ENCODE results near the gene ADAMTSL3. TPM values are rescaled to one million over a fixed set of nuclear protein-coding genes. Genes with fewer than 3 reads are reported as not detected.

Gene ADAMTSL3
- total RNA-seq, 1 donor from 2014 or later = 0.64 TPM

DNA sequence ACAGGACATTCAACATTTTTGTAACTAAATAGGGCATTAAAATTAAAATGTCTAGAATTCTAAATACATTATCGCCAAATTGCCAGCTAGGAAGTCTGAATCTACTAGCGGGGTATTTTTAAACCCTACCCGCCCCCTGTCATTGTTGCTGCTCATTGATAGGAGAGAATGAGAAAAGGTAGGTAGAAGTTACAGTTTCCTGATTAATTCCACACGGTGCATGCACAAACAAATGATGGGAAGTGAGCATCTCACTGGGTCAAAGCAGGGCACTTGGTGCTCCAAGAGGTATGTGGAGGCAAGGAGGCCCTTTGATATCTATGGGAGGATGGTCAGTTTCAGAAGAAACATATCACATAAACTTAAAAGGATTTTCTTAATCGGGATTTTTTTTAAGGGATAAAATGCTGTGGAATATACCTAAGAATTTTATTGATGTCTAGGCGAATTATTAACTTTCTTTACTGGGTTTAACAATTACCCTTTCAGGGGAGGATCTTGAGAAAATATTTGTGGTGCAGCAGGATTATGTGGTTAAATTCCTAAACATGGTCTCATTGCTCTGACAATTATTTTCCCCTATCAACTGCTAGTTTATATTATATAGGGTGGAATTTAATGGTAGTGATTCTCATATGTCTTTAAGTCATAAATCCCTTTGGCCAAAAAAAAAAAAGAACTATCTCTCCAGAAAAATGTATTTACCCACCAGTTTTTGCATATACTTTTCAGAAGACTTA lies 345.6 kb downstream of the ADAMTSL3 start:
- TF ChIP-seq, protein P1, sequence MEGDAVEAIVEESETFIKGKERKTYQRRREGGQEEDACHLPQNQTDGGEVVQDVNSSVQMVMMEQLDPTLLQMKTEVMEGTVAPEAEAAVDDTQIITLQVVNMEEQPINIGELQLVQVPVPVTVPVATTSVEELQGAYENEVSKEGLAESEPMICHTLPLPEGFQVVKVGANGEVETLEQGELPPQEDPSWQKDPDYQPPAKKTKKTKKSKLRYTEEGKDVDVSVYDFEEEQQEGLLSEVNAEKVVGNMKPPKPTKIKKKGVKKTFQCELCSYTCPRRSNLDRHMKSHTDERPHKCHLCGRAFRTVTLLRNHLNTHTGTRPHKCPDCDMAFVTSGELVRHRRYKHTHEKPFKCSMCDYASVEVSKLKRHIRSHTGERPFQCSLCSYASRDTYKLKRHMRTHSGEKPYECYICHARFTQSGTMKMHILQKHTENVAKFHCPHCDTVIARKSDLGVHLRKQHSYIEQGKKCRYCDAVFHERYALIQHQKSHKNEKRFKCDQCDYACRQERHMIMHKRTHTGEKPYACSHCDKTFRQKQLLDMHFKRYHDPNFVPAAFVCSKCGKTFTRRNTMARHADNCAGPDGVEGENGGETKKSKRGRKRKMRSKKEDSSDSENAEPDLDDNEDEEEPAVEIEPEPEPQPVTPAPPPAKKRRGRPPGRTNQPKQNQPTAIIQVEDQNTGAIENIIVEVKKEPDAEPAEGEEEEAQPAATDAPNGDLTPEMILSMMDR (IDR thresholded peaks at IDR 0.05; ENCODE audit: unreplicated experiment) = no peak
- H3K4me3 Mint-ChIP-seq (ENCODE audit: unreplicated experiment) = no peak overlapping the region
- H3K9me3 Mint-ChIP-seq (ENCODE audit: unreplicated experiment) = no peaks in the 10 kb centered on the region
- DNase-seq (ENCODE audit: low spot score) = no peak
- no peaks in the 10 kb centered on the region for H3K4me1 Mint-ChIP-seq (ENCODE audit: unreplicated experiment)
- no peak overlapping the region for H3K27ac Mint-ChIP-seq (ENCODE audit: unreplicated experiment)
- no peaks in the 10 kb centered on the region for H3K36me3 Mint-ChIP-seq (ENCODE audit: low read depth, unreplicated experiment)
- H3K27me3 Mint-ChIP-seq (ENCODE audit: unreplicated experiment) = no peaks in the 10 kb centered on the region

DNA sequence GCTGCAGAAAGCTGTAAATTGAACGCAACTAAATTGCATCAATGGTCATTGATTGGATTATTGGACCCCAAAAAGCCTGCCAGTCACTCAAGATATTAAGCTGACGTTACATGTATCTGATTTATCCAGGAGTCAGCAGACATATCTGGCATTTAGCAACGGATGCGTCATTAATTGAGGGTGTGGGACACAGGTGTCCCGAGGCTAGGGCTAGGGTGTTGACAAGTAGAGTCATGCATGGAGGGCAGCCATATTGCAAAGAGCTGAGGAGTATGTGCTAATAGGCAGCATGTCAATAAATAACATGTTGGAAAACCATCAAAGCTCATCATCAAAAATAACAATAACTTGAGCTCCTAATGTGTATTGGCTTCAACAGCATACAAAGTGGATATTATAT lies 347.1 kb downstream of the ADAMTSL3 start:
- no peaks in the 10 kb centered on the region for H3K9me3 Mint-ChIP-seq (ENCODE audit: unreplicated experiment)
- no peak overlapping the region for H3K4me3 Mint-ChIP-seq (ENCODE audit: unreplicated experiment)
- no peaks in the 10 kb centered on the region for H3K27me3 Mint-ChIP-seq (ENCODE audit: unreplicated experiment)
- H3K27ac Mint-ChIP-seq (ENCODE audit: unreplicated experiment) = no peak overlapping the region
- no peak for DNase-seq (ENCODE audit: low spot score)
- TF ChIP-seq, protein P1 (IDR thresholded peaks at IDR 0.05; ENCODE audit: unreplicated experiment) = no peak
- H3K4me1 Mint-ChIP-seq (ENCODE audit: unreplicated experiment) = no peaks in the 10 kb centered on the region
- no peaks in the 10 kb centered on the region for H3K36me3 Mint-ChIP-seq (ENCODE audit: low read depth, unreplicated experiment)

DNA sequence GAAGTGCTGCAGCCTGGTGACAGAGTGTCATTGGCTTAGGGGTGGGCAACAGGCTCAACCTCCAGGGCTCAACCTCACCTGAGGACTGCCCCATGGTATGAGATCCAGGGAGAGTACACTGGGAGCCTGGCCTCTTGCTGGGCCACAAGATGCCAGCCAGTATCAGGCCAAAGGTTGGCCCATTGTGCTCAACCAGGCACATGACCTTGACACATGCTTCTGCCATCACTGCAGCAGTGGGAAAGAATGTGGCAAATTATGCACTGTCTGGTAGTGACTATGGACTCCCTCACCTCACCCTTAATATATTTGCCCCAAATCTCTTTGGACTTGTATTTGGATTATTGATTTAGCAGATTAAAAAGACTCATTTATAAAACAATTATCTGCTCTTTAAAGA lies 347.7 kb downstream of the ADAMTSL3 start:
- Mint-ChIP-seq H3K36me3 (ENCODE audit: low read depth, unreplicated experiment) (no peaks in the 10 kb centered on the region), H3K27me3 (ENCODE audit: unreplicated experiment) (no peaks in the 10 kb centered on the region), H3K9me3 (ENCODE audit: unreplicated experiment) (no peaks in the 10 kb centered on the region), H3K27ac (ENCODE audit: unreplicated experiment) (no peak overlapping the region), H3K4me3 (ENCODE audit: unreplicated experiment) (no peak overlapping the region), H3K4me1 (ENCODE audit: unreplicated experiment) (no peaks in the 10 kb centered on the region)
- TF ChIP-seq, protein P1 (IDR thresholded peaks at IDR 0.05; ENCODE audit: unreplicated experiment) = no peak
- no peak for DNase-seq (ENCODE audit: low spot score)

DNA sequence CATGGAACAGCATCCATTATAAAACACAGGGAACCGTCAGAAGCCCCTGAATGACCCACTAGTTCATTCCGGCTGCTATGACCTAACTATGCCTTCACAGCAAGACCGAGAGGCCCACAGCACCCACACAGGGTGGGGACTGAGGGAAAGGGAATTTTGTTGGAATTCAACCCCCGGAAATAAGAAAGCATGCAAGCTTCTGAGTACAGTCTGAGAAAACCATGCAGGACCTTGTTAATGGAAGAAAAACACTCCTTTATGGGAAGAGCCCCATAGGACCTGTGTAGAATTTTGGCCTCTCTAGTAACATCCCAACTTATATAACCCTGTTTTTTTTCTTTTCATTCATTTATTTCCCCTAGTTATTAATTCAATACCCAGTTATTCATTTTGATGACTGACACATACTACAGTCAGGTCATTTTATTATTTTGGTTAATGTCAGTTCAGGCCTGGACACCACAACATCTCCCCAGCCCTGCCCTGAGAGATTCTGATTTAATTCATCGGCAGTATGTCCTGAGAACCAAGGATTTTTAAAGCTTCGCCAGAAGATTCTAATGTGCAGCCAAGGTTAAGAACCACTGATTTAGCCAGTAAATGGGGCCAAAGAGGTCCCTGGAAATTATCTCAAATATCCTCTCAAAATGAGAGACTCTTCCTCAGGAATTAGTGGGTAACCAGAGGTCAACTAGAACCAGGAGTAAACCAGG lies 350.0 kb downstream of the ADAMTSL3 start:
- TF ChIP-seq, protein P1 (IDR thresholded peaks at IDR 0.05; ENCODE audit: unreplicated experiment) = no peak
- H3K4me1 Mint-ChIP-seq (ENCODE audit: unreplicated experiment) = no peaks in the 10 kb centered on the region
- H3K4me3 Mint-ChIP-seq (ENCODE audit: unreplicated experiment) = no peak overlapping the region
- H3K27ac Mint-ChIP-seq (ENCODE audit: unreplicated experiment) = no peak overlapping the region
- H3K27me3 Mint-ChIP-seq (ENCODE audit: unreplicated experiment) = no peaks in the 10 kb centered on the region
- H3K9me3 Mint-ChIP-seq (ENCODE audit: unreplicated experiment) = no peaks in the 10 kb centered on the region
- DNase-seq (ENCODE audit: low spot score) = no peak
- no peaks in the 10 kb centered on the region for H3K36me3 Mint-ChIP-seq (ENCODE audit: low read depth, unreplicated experiment)

DNA sequence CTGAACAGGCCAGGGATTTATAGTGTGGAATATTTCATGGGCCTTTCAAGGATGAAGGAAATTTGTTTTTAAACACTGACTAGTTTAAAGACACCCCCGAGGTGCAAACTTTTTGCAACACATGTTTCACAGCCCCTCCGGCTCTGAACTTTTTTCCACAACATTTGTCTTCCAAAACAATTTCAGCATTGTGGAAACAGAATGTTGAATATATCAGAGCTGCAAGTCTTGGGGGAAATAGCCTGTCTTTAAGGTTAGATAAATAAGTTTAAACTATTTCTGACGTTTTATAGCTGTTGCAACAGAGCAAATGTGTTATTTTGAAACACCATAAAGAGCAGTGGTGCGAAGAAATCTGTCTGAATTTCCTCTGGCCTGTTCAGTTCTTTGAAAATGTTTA lies 352.5 kb downstream of the ADAMTSL3 start:
- Mint-ChIP-seq H3K4me3 (ENCODE audit: unreplicated experiment) (no peak overlapping the region), H3K36me3 (ENCODE audit: low read depth, unreplicated experiment) (no peaks in the 10 kb centered on the region), H3K27me3 (ENCODE audit: unreplicated experiment) (no peaks in the 10 kb centered on the region), H3K9me3 (ENCODE audit: unreplicated experiment) (peaks cover 3% of the 10 kb centered on the region), H3K27ac (ENCODE audit: unreplicated experiment) (no peak overlapping the region), H3K4me1 (ENCODE audit: unreplicated experiment) (no peaks in the 10 kb centered on the region)
- no peak for DNase-seq (ENCODE audit: low spot score)
- TF ChIP-seq, protein P1 (IDR thresholded peaks at IDR 0.05; ENCODE audit: unreplicated experiment) = no peak
